Lower leg skin (tissue), 4 donors: ENCODE results near the gene RBM6. TPM values are rescaled to one million over a fixed set of nuclear protein-coding genes. Genes with fewer than 3 reads are reported as not detected.
A peak's percentile ranks its signal among the peaks of the same experiment; 100 is the strongest.

ENCODE experiments used
- DNase-seq, 2 donors: peaks; one replicate each; pipeline ENCODE4 v3.0.0-alpha.2; 2019; ENCODE audit warnings: low spot score in 2 of 2
- H3K4me3 ChIP-seq: fragments of 200-600 bp; sonication (generic); 2 replicates; pipeline ENCODE4 v1.5.1; 2017; ENCODE audit warnings: mild to moderate bottlenecking, low read depth; ENCODE audit not compliant: poor library complexity, severe bottlenecking
- POLR2A ChIP-seq, 2 donors: fragments of 450-650 bp; IDR thresholded peaks; one replicate each; pipeline ENCODE4 v1.6.1; 2016 to 2017; ENCODE audit warnings: antibody characterized with exemption in 2 of 2, mild to moderate bottlenecking in 1 of 2, moderate library complexity in 1 of 2
- WGBS, 2 donors: methylation state at CpG; one replicate each; pipeline ENCODE4 v1.1.5; 2018; 5-methylcytosine and 5-hydroxymethylcytosine counted together
- intact Hi-C: fragments of 100-400 bp; cut with DNase I; formaldehyde crosslinking; loops from one replicate; pipeline ENCODE4 v1.15.0; 2023; ENCODE audit warnings: low total_unique reads
- total RNA-seq, 4 donors: library from RNA; depleted of rRNA; stranded (reverse); fragments of >200 nt; gene quantifications; one replicate each; pipeline ENCODE4 v1.1.0, GENCODE V29; 2016
- TF ChIP-seq, protein P1 (sequence below), 3 donors: fragments of 450-650 bp; IDR thresholded peaks; one replicate each; pipeline ENCODE4 v1.5.1; 2016; ENCODE audit warnings: antibody characterized with exemption in 3 of 3, mild to moderate bottlenecking in 3 of 3, moderate library complexity in 2 of 3

The RBM6 gene, protein sequence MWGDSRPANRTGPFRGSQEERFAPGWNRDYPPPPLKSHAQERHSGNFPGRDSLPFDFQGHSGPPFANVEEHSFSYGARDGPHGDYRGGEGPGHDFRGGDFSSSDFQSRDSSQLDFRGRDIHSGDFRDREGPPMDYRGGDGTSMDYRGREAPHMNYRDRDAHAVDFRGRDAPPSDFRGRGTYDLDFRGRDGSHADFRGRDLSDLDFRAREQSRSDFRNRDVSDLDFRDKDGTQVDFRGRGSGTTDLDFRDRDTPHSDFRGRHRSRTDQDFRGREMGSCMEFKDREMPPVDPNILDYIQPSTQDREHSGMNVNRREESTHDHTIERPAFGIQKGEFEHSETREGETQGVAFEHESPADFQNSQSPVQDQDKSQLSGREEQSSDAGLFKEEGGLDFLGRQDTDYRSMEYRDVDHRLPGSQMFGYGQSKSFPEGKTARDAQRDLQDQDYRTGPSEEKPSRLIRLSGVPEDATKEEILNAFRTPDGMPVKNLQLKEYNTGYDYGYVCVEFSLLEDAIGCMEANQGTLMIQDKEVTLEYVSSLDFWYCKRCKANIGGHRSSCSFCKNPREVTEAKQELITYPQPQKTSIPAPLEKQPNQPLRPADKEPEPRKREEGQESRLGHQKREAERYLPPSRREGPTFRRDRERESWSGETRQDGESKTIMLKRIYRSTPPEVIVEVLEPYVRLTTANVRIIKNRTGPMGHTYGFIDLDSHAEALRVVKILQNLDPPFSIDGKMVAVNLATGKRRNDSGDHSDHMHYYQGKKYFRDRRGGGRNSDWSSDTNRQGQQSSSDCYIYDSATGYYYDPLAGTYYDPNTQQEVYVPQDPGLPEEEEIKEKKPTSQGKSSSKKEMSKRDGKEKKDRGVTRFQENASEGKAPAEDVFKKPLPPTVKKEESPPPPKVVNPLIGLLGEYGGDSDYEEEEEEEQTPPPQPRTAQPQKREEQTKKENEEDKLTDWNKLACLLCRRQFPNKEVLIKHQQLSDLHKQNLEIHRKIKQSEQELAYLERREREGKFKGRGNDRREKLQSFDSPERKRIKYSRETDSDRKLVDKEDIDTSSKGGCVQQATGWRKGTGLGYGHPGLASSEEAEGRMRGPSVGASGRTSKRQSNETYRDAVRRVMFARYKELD
- 100 to 1,000 TPM in 1 of 4 donors, 10 to 100 TPM in 3; 41.4 to 121 (median 54.7) TPM for total RNA-seq

DNA sequence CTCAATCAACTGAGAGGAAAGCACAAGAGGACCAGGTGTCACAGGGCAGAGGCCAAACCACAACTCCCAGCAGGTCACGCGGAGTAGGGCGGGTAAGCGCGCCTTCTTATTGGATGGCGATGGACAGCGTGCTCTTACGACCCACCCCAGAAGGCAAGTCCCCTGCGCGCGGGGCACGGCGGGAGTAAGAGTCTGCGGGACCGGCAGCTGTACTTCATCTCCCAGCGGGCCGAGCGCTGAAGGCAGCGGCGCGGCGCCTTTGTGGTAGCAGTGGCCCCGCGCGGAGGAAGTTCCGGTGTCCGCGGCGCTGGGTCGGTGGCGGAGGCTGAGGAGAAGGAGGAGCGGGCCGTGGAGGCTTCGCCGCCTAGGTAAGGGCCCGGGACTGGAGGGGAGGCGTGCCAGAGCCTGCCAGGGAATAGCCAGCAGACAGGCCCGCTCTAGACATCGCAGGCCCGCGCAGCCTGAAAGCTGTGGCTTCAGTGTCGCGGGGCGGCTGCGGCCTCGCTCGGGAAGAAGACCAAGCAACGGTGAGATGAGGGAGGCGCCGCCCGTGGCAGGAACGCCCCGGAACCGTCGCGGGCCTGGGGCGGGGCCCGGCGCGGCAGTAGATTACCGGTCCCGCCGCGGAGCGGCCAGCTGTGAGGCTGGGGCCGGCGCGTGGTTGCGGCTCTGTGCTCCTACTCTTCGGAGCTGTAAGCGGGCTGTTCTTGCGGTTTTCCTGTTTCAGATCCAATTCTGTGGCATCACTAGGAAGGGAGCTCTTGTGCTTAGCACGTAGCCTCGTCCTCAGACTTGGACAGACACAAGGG, at the start of gene RBM6:
RBM6 (plus strand) TSS at position 293 of the 809 bp plus-strand sequence. CDS start 22,492 bp downstream, outside the sequence.
- peak; percentile 98 to 100 for DNase-seq
- 1% methylated on average over 58 to 72 of the region's 74 CpGs for WGBS, 2 donors
- peak within 1 kb of the TSS; percentile 66 for H3K4me3 ChIP-seq
- TF ChIP-seq, protein P1, sequence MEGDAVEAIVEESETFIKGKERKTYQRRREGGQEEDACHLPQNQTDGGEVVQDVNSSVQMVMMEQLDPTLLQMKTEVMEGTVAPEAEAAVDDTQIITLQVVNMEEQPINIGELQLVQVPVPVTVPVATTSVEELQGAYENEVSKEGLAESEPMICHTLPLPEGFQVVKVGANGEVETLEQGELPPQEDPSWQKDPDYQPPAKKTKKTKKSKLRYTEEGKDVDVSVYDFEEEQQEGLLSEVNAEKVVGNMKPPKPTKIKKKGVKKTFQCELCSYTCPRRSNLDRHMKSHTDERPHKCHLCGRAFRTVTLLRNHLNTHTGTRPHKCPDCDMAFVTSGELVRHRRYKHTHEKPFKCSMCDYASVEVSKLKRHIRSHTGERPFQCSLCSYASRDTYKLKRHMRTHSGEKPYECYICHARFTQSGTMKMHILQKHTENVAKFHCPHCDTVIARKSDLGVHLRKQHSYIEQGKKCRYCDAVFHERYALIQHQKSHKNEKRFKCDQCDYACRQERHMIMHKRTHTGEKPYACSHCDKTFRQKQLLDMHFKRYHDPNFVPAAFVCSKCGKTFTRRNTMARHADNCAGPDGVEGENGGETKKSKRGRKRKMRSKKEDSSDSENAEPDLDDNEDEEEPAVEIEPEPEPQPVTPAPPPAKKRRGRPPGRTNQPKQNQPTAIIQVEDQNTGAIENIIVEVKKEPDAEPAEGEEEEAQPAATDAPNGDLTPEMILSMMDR (IDR thresholded peaks at IDR 0.05) = peak in 1 of 3 donors; percentile 31
- no peak for TF ChIP-seq POLR2A (IDR thresholded peaks at IDR 0.05)
- intact Hi-C loops = no loop called here

DNA sequence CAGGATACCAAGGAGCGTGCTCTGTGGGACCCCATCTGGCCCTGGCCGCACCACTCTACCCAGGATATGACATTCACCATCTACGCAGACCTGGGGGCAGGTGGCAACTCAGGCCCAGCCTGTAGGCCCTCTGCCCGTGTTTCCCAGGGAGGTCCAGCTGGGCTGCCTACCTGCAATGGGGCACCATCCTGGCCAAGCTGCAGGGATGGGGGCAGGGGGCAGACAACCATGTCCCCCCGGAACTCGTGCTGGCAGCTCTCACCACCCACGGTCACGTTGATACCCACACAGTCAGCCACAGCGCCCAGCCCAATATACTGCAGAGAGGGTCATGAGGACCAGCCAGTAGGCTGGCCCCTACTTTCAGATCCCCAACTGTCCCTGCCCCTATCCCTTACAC, 44.2 kb upstream of the RBM6 start:
- intact Hi-C loops = no loop called here
- TF ChIP-seq, protein P1 (IDR thresholded peaks at IDR 0.05) = no peak
- TF ChIP-seq POLR2A (IDR thresholded peaks at IDR 0.05) = no peak
- 91 to 95% methylated on average over 9 of the region's 9 CpGs for whole genome bisulfite sequencing, 2 donors
- DNase-seq = no peak
- H3K4me3 ChIP-seq = no peak overlapping the region

DNA sequence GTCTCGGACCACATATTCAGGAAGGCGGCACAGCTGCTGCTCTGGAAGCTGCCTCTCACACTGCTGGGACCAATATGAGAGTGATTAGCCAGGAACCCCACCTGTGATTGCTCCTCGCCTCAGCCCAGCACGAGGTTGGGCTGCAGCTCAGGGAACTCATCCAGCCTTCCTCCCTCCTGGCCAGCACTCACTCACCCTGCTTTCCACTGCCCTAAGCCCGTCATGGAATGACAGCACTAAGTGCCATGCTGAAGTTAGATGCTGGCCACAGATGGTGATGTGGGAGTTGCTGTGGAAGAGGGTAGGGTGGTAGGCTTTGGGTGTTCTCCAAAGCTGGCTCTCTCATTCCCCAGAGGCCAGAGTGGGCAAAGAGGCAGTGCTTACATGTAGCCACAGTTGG, 43.6 kb upstream of the RBM6 start:
- DNase-seq = no peak
- no peak overlapping the region for H3K4me3 ChIP-seq
- TF ChIP-seq, protein P1 (IDR thresholded peaks at IDR 0.05) = no peak
- TF ChIP-seq POLR2A (IDR thresholded peaks at IDR 0.05) = no peak
- intact Hi-C loops = no loop called here
- 74 to 77% methylated on average over 5 of the region's 5 CpGs for WGBS, 2 donors

DNA sequence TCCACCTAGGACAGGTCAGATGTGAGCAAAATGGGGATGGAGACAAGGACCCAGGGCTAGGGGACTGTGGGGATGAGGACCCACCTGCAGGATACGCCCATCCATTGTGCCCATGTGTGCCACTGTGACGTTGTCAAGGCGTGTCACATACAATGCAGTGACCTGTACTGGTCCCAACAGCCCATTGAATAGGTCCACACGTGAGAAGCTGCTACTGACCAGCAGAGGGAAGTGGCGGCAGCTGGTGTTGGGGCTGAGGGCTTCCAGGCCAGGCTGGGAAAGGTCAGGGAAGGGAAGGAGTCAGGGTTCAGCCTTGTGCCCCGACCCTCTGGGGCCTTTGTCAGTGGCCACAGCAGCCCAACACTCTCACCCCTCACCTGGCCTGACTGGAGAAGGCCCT, 41.0 kb upstream of the RBM6 start:
- DNase-seq = no peak
- no peak for TF ChIP-seq POLR2A (IDR thresholded peaks at IDR 0.05)
- TF ChIP-seq, protein P1 (IDR thresholded peaks at IDR 0.05) = no peak
- no peak overlapping the region for H3K4me3 ChIP-seq
- 67 to 77% methylated on average over 5 to 6 of the region's 6 CpGs for WGBS, 2 donors
- intact Hi-C loops = no loop called here

DNA sequence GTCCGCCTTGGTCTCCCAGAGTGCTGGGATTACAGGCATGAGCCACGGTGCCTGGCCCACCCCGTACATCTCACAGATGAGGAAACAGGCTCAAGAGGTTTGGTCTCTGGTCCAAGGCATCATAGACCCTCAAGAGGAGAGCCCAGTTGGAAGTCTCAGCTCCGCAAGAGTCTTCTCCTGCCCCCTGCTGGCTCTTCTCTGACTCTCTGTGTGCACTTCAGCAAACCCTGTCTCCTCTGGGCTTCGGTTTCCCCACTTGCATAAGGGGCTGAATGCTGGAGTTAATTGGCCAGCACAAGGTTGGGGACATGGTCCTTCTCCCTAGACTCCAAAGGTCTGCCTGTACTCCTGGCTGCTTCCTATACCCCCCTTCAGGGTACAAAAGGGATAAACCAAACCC, 40.1 kb upstream of the RBM6 start:
- no peak overlapping the region for H3K4me3 ChIP-seq
- TF ChIP-seq, protein P1 (IDR thresholded peaks at IDR 0.05) = no peak
- TF ChIP-seq POLR2A (IDR thresholded peaks at IDR 0.05) = no peak
- intact Hi-C loops = no loop called here
- no peak for DNase-seq
- WGBS, 2 donors = 63 to 76% methylated on average over 5 of the region's 5 CpGs
